GM21529 (cell line): ENCODE results near the gene AFDN.

ENCODE experiments used
- ATAC-seq: cut with Tn5 transposase; IDR thresholded peaks from one replicate; pipeline ENCODE4 v1.9.1; 2021; ENCODE audit not compliant: unreplicated experiment

Gene AFDN

DNA sequence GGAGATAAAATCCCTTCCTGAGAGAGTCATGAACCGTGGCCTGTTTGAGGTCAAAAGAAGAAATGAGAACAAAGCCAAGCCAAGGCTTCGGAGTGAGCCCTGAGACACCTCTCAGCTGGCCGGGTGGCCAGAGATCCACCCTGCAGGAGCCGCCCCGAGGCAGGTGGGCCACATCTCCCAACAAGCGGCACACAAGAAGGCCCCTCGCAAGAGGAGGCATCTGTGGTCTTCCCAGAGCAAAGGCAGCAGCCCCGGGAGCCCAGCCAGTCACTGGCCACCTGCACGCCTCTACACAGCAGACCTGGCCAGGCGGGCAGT, 30.9 kb upstream of the AFDN start:
- ATAC-seq = no peak

GRCh38 chr6:167796192-167796981, 30.3 kb upstream of the AFDN start:
- ATAC-seq = no peak

GRCh38 chr6:167797011-167797471, 29.7 kb upstream of the AFDN start:
- ATAC-seq = no peak

GRCh38 chr6:167797476-167798265, 29.0 kb upstream of the AFDN start:
- ATAC-seq = no peak

DNA sequence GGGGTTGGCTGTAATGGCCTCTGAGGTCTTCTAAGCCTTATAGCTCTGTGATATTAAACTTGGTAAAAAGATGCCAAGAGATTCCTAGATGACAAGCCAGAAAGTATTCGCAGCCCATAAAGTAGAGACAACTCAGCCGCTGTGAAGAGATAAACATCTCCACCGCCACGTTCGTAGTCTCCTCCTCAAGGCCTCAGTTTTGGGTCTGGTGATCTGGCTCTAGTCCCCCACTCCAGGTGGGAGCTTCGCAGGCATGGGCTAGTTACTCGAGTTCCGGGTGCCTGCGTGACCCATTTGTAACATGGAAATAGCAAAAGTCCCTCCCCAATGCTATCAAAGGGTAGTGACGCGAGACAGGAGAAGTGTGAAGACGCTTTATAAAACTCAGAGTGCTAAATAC, 28.3 kb upstream of the AFDN start:
- no peak for ATAC-seq

DNA sequence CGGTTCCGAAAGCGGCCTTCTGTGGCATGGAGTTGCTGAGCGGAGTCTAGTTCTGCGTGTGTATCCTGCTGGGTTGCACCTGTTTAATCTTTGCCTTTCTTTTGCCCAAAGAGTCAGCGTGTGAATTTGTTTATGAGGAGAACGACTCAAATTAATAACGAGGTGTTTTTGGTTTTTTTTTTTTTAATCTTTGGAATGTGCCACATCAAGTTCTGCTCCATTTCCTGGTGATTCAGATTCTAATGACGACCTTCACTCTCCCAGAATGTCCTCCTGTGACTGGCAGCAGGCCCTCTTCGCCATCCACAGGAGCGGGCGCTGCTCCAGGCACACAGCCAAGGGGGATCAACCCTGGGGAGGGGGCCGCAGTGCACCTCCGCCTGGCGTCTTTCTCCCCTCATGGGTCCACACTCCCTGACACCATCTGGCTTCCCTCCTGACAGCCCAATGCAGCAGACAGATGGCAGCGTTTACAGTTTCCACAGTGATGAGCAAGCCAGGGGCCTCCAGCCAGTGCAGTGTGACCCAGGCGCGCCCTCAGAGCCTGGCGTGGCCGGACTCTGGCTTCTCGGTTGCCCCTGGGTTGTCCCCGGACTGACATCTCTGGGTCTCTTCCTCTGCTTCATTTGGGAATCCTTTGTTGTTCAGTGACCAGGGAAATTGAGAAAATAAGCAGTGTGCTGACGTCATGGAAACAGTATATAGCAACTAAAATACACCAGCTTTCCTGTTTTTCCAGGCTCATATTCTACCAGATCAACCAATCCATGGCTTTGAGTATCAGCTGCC, 27.5 kb upstream of the AFDN start:
- ATAC-seq = no peak

DNA sequence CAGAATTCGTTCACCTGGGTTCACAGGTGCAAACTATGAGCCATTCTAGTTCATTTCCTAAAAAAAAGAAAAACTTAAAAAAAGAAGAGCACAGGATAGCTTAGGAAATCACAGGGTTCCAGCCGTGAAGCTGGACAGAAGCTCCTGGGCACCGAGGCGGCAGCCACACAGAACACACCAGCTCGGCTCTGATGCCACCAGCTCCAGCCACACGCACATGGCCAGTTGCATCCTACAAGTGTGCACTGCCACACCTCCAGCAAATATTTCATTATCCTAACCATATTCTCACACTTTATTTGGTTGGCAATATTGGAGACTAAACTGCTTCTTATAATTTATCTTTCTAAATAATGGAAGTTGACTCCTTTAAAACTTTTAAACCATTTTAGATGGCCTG, 26.2 kb upstream of the AFDN start:
- ATAC-seq = no peak

- ATAC-seq = no peak
Observed at GRCh38 chr6:167801263-167801662, 25.4 kb upstream of the AFDN start.

- ATAC-seq = no peak
Observed at GRCh38 chr6:167802339-167802738, 24.4 kb upstream of the AFDN start.

- no peak for ATAC-seq
Observed at GRCh38 chr6:167803816-167804215, 22.9 kb upstream of the AFDN start.

- no peak for ATAC-seq
Observed at GRCh38 chr6:167804281-167805013, 22.3 kb upstream of the AFDN start.

GRCh38 chr6:167805349-167806060, 21.2 kb upstream of the AFDN start:
- ATAC-seq = no peak

DNA sequence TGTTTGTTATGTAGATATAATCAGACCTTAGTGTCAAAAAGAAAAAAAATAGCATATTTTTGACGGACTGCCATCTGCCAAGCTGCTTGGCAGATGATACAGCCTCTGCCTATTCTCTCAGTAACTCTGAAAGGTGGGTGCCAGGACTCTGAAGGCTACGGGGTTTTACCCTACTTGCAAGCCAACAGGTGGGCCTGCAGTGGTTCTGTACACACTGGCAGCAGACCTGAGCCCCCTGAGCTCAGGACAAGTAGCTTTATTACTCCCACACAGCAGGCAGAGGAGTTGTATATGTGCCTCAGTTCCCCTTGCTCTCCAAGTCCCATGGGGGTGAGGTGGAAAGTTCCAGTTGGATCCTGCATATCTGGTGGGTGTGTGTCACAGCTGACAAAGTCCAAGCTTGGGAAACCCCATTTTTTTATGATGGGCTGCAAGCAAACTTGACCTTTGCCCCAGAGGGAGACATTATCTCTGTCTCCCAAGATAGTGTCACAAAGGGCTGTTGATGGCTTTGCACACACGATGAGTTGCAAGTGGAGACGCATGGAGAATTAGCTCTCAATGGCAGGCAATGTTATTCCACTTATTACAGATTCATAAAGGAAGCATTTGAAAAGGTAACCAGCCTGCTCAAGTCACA, 20.5 kb upstream of the AFDN start:
- ATAC-seq = no peak

DNA sequence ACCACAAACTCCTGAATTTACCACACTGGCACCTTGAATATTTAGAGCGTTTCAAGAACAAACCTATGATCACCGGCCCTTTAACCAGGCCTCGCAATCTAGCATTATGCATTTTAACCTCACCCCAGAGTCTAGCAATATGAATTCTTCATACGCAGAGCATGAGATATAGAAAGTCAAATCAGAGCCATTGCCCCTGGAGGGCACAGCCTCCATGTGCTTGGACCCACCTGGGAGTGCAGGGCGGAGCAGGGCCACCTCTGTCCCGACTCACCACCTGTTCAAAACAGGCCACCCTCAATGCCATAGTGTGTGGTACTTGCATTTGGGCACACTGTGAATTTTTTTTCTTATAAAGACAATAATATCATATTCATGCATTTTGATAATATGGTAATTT, 19.5 kb upstream of the AFDN start:
- ATAC-seq = no peak

DNA sequence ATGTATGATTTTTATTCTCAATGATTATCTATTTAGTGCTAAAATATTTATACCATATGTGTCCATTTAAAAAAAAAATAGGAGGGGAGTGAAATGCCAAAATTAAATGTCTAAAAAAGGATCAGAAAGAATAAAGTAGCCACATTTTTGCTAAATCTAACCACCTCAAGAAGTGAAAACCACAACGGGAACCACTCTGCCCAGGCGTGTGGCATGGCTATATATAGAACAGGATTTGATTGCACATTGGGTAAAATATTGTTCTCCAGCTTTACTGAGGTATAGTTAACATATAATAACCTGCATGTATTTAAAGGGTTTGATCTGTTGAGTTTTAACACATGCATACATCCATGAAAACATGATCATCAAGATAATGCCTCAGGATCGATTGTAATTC, 19.0 kb upstream of the AFDN start:
- no peak for ATAC-seq

DNA sequence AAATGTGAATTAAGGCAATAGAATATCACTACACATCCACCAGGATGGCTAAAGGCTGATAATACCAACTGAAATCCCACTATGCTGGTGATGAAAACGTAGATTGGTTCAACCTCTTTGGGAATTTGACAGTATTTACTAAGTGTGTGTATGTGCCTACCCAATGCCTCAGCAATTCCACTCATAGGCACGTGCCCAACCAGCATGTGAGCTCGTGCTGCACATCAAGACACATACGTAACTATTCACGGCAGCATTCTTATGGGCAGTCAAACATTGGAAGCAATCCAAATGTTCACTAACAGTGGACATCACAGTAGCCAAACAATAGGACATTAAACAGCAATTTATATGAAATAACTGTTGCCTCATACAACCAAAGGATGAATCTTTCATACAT, 15.7 kb upstream of the AFDN start:
- no peak for ATAC-seq

DNA sequence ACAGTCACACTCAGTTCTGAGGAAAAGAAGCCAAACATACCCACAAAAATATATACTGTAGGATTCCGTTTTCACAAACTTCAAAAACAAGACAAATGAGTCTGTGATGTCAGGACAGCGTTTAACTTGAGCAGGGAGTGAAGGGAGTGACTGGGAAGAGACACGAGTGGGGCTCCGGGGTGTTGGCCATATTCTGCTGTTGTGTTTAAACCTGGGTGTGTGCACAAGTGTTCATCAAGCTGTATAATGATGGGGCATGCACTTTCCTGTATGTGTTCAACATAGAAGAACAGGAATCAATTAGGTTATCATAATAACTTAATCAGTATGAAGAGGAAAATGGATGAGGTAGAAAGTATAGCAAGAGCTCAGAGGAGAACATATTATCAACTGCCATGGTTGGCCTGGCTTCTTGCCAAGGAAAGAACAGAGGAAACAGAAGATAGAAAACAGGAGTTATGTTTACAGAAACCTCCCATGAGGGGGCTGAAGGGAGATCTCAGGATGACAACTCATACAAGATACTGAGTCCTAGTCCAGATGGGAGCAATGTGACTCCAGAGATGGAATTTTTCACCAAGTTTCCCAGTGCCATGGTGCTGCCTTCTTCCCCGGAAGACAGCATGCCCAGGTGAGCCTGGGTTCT, 15.1 kb upstream of the AFDN start:
- no peak for ATAC-seq

GRCh38 chr6:167812088-167812487, 14.6 kb upstream of the AFDN start:
- no peak for ATAC-seq

GRCh38 chr6:167815296-167815980, 11.3 kb upstream of the AFDN start:
- no peak for ATAC-seq
